Measurements from ENCODE around the gene SIPA1L3.
"Not testable (repeated sequence)": the region's sequence is repeated elsewhere in the genome, so short reads cannot be mapped to it uniquely, and the experiment has no call there.

SIPA1L3 gene

GRCh38 chr19:38025909-38026307 is 118.9 kb downstream of the SIPA1L3 start:
- no peaks in the 10 kb centered on the region for H4K20me1 ChIP-seq (ENCODE audit: insufficient read depth, low read length)

DNA sequence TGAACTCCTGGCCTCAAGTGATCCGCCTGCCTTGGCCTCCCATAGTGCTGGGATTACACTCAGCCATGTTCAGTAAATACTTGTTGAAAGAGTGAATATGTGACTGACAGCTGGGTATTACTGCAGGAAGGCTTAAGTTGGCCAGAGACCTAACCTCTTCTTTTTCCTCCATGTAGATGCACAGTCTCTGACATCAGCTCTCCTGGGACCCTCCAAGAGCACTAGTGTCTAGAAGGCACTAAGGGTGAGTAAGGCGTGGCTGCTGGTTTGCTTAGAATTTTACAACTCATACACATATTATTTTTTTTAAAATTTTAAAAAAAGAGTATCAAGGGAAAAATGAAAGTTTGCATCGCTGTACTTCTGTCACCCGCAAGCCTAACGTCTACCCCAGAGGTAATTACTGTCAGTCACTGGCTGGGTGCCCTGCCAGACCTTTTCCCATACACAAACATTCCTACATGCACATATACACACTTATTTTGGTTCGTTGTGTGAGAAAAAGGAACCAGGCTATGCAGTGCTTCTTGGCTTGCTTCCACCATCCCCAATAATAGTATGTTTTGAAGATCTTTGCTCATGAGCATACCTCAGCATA is 122.0 kb downstream of the SIPA1L3 start:
- Histone ChIP-seq H3K9me3 (replicated peaks; ENCODE audit: insufficient read depth, low read length) (no peaks in the 10 kb centered on the region), H3K4me2 (ENCODE audit: low read depth, low read length) (no peak overlapping the region), H3K79me2 (ENCODE audit: low read length) (no peaks in the 10 kb centered on the region), H3K9me2 (replicated peaks; ENCODE audit: insufficient read depth, low read length) (no peaks in the 10 kb centered on the region), H4K20me1 (ENCODE audit: insufficient read depth, low read length) (no peaks in the 10 kb centered on the region), H2AFZ (ENCODE audit: low read length) (no peak overlapping the region), H3K9ac (ENCODE audit: low read length) (no peak overlapping the region), H3K4me1 (ENCODE audit: low read length) (peaks cover 11% of the 10 kb centered on the region), H3K27ac (ENCODE audit: low read length) (no peak overlapping the region), H3K27me3 (replicated peaks; ENCODE audit: insufficient read depth, low read length) (no peaks in the 10 kb centered on the region), H3K36me3 (replicated peaks; ENCODE audit: insufficient read depth, low read length) (no peaks in the 10 kb centered on the region), H3F3A (ENCODE audit: insufficient read depth, low read length) (peaks cover 6% of the 10 kb centered on the region; the same call in 1 of the 2 replicates), H3K4me3 (ENCODE audit: low read length) (no peak overlapping the region)
- no peak for DNase-seq
- TF ChIP-seq, protein P1, sequence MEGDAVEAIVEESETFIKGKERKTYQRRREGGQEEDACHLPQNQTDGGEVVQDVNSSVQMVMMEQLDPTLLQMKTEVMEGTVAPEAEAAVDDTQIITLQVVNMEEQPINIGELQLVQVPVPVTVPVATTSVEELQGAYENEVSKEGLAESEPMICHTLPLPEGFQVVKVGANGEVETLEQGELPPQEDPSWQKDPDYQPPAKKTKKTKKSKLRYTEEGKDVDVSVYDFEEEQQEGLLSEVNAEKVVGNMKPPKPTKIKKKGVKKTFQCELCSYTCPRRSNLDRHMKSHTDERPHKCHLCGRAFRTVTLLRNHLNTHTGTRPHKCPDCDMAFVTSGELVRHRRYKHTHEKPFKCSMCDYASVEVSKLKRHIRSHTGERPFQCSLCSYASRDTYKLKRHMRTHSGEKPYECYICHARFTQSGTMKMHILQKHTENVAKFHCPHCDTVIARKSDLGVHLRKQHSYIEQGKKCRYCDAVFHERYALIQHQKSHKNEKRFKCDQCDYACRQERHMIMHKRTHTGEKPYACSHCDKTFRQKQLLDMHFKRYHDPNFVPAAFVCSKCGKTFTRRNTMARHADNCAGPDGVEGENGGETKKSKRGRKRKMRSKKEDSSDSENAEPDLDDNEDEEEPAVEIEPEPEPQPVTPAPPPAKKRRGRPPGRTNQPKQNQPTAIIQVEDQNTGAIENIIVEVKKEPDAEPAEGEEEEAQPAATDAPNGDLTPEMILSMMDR (IDR thresholded peaks at IDR 0.05; ENCODE audit: low read length): no peak
- TF ChIP-seq EZH2phosphoT487 (IDR thresholded peaks at IDR 0.05; ENCODE audit: low read length): no peak
- TF ChIP-seq EZH2 (optimal IDR thresholded peaks at IDR 0.05; ENCODE audit: low read depth, low read length): no peak

More at GRCh38 chr19:38025909-38026307, 118.9 kb downstream of the SIPA1L3 start:
- Histone ChIP-seq H3K27me3 (replicated peaks; ENCODE audit: insufficient read depth, low read length) (no peaks in the 10 kb centered on the region), H3K36me3 (replicated peaks; ENCODE audit: insufficient read depth, low read length) (no peaks in the 10 kb centered on the region), H3K79me2 (ENCODE audit: low read length) (no peaks in the 10 kb centered on the region), H3F3A (ENCODE audit: insufficient read depth, low read length) (no peaks in the 10 kb centered on the region), H3K4me3 (ENCODE audit: low read length) (no peak overlapping the region), H3K9me2 (replicated peaks; ENCODE audit: insufficient read depth, low read length) (no peaks in the 10 kb centered on the region), H2AFZ (ENCODE audit: low read length) (no peak overlapping the region), H3K9me3 (replicated peaks; ENCODE audit: insufficient read depth, low read length) (no peaks in the 10 kb centered on the region), H3K9ac (ENCODE audit: low read length) (no peak overlapping the region), H3K4me1 (ENCODE audit: low read length) (no peaks in the 10 kb centered on the region), H3K4me2 (ENCODE audit: low read depth, low read length) (no peak overlapping the region), H3K27ac (ENCODE audit: low read length) (no peak overlapping the region)
- no peak for DNase-seq
- TF ChIP-seq EZH2 (optimal IDR thresholded peaks at IDR 0.05; ENCODE audit: low read depth, low read length) (no peak), EZH2phosphoT487 (IDR thresholded peaks at IDR 0.05; ENCODE audit: low read length) (no peak)
- TF ChIP-seq, protein P1 (IDR thresholded peaks at IDR 0.05; ENCODE audit: low read length): no peak

DNA sequence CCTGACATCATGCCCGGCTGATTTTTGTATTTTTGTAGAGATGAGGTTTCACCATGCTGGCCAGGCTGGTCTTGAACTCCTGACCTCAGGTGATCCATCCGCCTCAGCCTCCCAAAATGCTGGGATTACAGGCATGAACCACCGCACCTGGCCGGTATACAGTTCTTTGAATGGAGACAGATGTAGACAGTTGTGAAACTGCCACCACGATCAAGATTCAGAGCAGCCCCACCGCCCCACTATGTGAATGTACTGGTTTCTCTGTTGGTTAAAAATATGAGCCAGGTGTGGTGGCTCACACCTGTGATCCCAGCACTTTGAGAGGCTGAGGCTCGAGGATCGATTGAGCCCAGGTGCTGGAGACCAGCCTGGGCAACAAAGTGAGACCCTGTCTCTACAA is 123.0 kb downstream of the SIPA1L3 start:
- H3K9me3 ChIP-seq (replicated peaks; ENCODE audit: insufficient read depth, low read length); H4K20me1 ChIP-seq (ENCODE audit: insufficient read depth, low read length); H3K4me2 ChIP-seq (ENCODE audit: low read depth, low read length); H3F3A ChIP-seq (ENCODE audit: insufficient read depth, low read length); H3K36me3 ChIP-seq (replicated peaks; ENCODE audit: insufficient read depth, low read length); H3K9ac ChIP-seq (ENCODE audit: low read length); DNase-seq; H3K27me3 ChIP-seq (replicated peaks; ENCODE audit: insufficient read depth, low read length); H3K4me3 ChIP-seq (ENCODE audit: low read length); H3K79me2 ChIP-seq (ENCODE audit: low read length); H3K9me2 ChIP-seq (replicated peaks; ENCODE audit: insufficient read depth, low read length); H2AFZ ChIP-seq (ENCODE audit: low read length); H3K27ac ChIP-seq (ENCODE audit: low read length): not testable (repeated sequence)
- peaks cover 16% of the 10 kb centered on the region for H3K4me1 ChIP-seq (ENCODE audit: low read length)

- H3K4me2 ChIP-seq (ENCODE audit: low read depth, low read length): no peak overlapping the region
- peaks cover 6% of the 10 kb centered on the region; the same call in 1 of the 2 replicates for H3F3A ChIP-seq (ENCODE audit: insufficient read depth, low read length)
- TF ChIP-seq, protein P1 (IDR thresholded peaks at IDR 0.05; ENCODE audit: low read length): no peak
- TF ChIP-seq EZH2 (optimal IDR thresholded peaks at IDR 0.05; ENCODE audit: low read depth, low read length): no peak
- no peak for TF ChIP-seq EZH2phosphoT487 (IDR thresholded peaks at IDR 0.05; ENCODE audit: low read length)
- DNase-seq: no peak
- no peaks in the 10 kb centered on the region for H3K9me2 ChIP-seq (replicated peaks; ENCODE audit: insufficient read depth, low read length)
- no peak overlapping the region for H3K27ac ChIP-seq (ENCODE audit: low read length)
- no peak overlapping the region for H2AFZ ChIP-seq (ENCODE audit: low read length)
- H3K9me3 ChIP-seq (replicated peaks; ENCODE audit: insufficient read depth, low read length): no peaks in the 10 kb centered on the region
- no peaks in the 10 kb centered on the region for H3K36me3 ChIP-seq (replicated peaks; ENCODE audit: insufficient read depth, low read length)
- no peaks in the 10 kb centered on the region for H3K27me3 ChIP-seq (replicated peaks; ENCODE audit: insufficient read depth, low read length)
- H3K4me1 ChIP-seq (ENCODE audit: low read length): peaks cover 16% of the 10 kb centered on the region
- no peaks in the 10 kb centered on the region for H4K20me1 ChIP-seq (ENCODE audit: insufficient read depth, low read length)
- H3K79me2 ChIP-seq (ENCODE audit: low read length): no peaks in the 10 kb centered on the region
- no peak overlapping the region for H3K9ac ChIP-seq (ENCODE audit: low read length)
- no peak overlapping the region for H3K4me3 ChIP-seq (ENCODE audit: low read length)
Measured at GRCh38 chr19:38030686-38031422, 123.8 kb downstream of the SIPA1L3 start.
